Amniotic stem cell (primary cell): ENCODE data around the gene HSPB8.
"Not testable (repeated sequence)": the region's sequence is repeated elsewhere in the genome, so short reads cannot be mapped to it uniquely, and the experiment has no call there.

Experiments
- DNase-seq: peaks from one replicate; lab custom pipeline; 2025; lab: John Stamatoyannopoulos, UW

The HSPB8 gene

GRCh38 chr12:119206348-119207062 is 27.8 kb downstream of the HSPB8 start:
- no peak for DNase-seq

- DNase-seq = no peak
Observed at GRCh38 chr12:119207063-119207560, 28.4 kb downstream of the HSPB8 start.

- DNase-seq = no peak
Observed at GRCh38 chr12:119208626-119209061, 29.9 kb downstream of the HSPB8 start.

GRCh38 chr12:119211884-119212283 is 33.2 kb downstream of the HSPB8 start:
- DNase-seq = no peak

GRCh38 chr12:119216084-119216483 is 37.4 kb downstream of the HSPB8 start:
- no peak for DNase-seq

GRCh38 chr12:119218875-119219274 is 40.1 kb downstream of the HSPB8 start:
- not testable (repeated sequence) for DNase-seq

- DNase-seq = no peak
Observed at GRCh38 chr12:119222222-119222951, 43.7 kb downstream of the HSPB8 start.

- no peak for DNase-seq
Observed at GRCh38 chr12:119225454-119225853, 46.7 kb downstream of the HSPB8 start.

- DNase-seq = no peak
Observed at GRCh38 chr12:119227292-119227691, 48.6 kb downstream of the HSPB8 start.

GRCh38 chr12:119229205-119229604 is 50.5 kb downstream of the HSPB8 start:
- no peak for DNase-seq

- no peak for DNase-seq
Observed at GRCh38 chr12:119229837-119230236, 51.1 kb downstream of the HSPB8 start.

GRCh38 chr12:119230807-119231206 is 52.1 kb downstream of the HSPB8 start:
- DNase-seq = no peak

GRCh38 chr12:119231774-119232173 is 53.0 kb downstream of the HSPB8 start:
- no peak for DNase-seq

- no peak for DNase-seq
Observed at GRCh38 chr12:119235197-119235751, 56.5 kb downstream of the HSPB8 start.

- DNase-seq = no peak
Observed at GRCh38 chr12:119236372-119236771, 57.6 kb downstream of the HSPB8 start.

- no peak for DNase-seq
Observed at GRCh38 chr12:119239040-119239439, 60.3 kb downstream of the HSPB8 start.

GRCh38 chr12:119241049-119241448 is 62.3 kb downstream of the HSPB8 start:
- DNase-seq = no peak

GRCh38 chr12:119241580-119242169 is 62.9 kb downstream of the HSPB8 start:
- DNase-seq = no peak
